Activated CD4-positive, CD25-positive, alpha-beta regulatory T cell treated with anti-CD3 and anti-CD28 coated beads, Interleukin-2, amount 50 U/mL, for 24 hours (primary cell): Measurements from ENCODE around the gene ZNF638.

Experiments
- ATAC-seq, 2 donors: fragments of 150-1000 bp; cut with Tn5 transposase; one replicate each; pipeline ENCODE4 v1.10.0; 2021; ENCODE audit warnings: mild to moderate bottlenecking in 1 of 2, moderate library complexity in 1 of 2

Gene ZNF638

DNA sequence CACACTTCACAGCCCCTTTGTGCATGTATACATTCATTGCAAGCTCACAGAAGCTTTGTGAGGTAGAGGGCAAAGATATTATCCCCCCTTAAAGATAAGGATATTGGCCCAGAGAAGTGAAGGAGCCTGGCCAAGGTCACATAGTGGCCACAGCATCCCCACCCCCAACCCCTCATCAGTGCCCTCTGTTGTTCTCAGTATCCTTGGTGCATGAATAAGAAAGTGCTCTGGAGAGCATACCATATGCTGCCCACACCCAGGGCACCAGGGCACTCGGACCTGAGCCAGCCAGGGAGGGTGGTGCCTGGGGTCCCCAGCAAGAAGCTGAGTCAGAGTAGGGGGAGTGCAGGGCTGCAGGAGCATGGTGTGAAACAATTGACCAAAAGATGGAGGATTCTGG is 125.0 kb downstream of the ZNF638 start:
- ATAC-seq, result no peak

DNA sequence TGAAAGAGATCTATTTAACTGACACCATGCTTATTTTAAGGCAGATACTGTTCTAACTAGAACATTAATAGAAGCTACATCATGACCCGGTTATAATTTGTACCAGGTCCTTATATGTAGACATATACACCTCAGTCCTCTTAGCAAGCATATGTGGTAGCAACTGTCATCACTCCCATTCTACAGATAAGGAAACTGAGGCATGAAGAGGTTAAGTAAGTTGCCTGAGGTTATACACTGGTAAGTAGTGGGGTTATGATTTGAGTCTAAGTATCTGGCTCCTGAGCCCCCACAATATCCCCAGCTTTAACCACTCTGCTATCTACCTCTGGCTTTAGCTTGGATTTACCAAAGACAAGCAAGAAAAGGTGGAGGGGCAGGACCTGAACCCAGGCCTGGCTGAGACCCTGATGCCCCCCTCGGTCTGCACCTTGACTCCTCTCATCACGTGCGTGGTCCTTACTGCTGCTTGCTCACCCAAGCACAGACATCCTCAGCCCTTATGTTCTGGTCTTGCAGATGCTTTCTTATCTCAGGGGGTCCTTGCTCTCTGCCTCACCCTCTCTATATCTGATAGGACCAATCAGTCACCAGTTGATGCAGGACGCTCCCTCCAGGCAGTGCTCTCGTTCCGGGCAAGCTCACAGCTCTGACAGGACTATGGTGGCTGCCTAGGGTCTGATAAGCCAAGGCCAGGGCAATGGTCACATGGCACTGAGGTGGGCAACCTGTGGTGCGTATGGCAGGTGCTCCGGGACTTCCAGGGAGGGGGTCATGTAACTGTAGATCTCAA is 125.7 kb downstream of the ZNF638 start:
- no peak for ATAC-seq

DNA sequence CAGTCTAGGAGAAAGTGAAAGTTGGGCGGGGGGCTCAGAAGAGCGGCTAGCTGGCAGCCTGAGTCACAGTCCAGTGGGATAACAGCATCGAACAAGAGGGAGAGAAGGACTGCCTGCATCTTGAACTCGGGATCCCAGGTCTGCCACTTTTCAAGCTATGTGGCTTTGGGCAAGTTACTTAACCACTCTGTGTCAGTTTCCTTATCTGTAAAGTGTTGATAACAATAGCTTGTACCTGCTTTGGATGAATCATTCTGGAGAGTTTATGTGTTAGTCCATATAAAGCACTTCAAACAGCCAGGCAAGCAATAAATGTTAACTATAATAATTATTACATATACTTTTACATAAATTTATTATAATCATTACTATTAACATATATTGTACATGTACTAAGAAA is 126.3 kb downstream of the ZNF638 start:
- ATAC-seq, result no peak

DNA sequence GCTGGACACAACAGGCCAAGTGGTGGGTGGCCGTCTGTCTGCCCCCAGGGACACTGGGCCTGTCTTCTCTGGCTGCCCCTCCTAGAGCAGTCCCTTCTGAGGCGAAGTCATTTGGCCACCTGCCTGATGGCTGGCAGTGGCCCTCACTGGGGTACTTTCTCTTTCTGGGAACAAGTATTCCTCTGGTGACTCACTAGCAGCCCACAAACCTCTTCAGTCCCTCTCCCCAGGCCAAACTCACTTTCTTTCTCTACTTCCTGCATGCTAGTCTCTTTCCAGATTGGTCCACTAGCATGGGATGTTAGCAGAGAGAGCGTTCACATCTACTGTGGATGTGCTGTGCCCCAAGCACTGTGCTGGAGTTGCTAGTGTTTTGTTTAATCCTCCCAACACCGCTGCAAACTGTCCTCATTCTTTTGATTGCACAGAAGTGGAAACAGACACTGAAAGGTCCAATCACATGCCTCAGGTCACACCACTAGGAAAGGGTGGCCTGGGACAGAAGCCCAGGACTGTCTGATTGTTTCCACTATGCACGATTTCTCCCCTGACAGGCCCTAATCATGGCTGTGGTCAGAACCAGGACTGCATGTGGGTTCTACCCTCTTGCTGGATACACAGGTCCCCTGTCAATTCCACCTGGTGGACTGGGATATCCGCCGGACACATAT is 127.0 kb downstream of the ZNF638 start:
- ATAC-seq, result no peak

DNA sequence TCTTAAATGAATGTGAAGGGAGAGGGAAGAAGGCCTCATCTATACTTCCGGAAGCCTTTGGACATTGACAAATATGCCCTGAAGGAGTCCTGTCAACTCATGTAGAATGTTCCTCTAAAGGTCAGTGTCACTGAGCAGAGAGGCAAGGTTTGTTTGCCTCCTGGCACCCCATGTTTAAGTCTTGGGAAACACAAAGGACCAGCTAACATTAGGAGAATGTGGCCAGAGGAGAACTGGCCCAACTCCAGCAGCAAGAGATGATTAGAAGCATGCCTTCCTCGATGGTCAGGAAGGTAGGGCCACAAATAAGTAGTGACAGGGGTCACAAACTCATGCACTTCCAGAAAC is 127.5 kb downstream of the ZNF638 start:
- ATAC-seq, result no peak

DNA sequence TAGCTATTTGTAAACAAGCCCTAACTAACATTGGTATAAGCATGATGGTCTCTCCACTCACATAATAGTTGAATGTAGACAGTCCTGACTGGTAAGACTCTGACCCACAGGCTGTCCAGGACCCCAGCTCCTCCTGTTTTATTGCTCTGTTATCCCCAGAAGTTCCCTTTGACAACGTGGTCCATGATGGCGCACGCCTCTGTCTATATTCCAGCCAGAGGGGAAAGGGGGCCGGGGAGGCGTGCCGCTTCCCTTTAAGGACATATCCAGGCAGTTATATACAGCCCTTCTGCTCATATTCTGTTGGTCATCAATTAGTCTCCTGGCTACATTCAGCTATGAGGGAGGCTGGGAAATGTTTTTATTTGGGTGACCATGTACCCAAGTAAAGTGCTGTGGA is 128.5 kb downstream of the ZNF638 start:
- no peak for ATAC-seq

DNA sequence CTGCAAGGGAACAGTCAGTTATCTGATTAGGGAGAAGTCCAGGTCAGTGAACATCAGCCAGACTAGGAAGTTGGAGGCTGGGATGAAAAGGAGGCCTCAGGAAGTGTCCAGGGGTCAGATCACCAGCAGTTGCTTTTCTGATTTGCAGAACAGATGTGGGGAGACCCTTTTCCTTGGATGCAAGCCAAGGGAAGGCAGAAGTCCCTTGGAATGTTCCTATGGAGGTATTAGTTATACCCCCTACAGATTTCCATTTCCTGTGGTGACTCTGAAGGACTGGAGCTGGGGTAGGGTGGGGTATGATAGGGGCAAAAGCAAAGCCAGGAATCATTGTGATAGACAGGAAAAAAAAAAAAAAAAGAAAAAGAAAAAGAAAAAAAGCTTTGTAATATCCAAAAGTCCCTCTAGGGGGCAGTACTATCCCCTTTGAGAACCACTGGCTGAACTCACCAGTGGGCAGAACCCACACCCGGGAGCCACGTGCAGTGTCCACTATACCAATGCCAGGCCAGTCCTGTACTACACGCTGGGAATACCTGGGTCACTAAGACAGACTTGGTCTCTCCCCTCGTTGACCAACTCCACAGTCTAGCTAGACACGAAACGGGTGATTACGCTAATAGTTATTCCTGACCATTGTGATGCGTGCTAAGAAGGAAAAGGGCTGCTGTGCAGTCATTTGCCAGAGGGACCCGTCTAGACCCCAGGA is 129.2 kb downstream of the ZNF638 start:
- no peak for ATAC-seq

- ATAC-seq, result no peak
Measured at GRCh38 chr2:71461304-71461671, 129.7 kb downstream of the ZNF638 start.

- no peak for ATAC-seq
Measured at GRCh38 chr2:71462056-71462605, 130.5 kb downstream of the ZNF638 start.

DNA sequence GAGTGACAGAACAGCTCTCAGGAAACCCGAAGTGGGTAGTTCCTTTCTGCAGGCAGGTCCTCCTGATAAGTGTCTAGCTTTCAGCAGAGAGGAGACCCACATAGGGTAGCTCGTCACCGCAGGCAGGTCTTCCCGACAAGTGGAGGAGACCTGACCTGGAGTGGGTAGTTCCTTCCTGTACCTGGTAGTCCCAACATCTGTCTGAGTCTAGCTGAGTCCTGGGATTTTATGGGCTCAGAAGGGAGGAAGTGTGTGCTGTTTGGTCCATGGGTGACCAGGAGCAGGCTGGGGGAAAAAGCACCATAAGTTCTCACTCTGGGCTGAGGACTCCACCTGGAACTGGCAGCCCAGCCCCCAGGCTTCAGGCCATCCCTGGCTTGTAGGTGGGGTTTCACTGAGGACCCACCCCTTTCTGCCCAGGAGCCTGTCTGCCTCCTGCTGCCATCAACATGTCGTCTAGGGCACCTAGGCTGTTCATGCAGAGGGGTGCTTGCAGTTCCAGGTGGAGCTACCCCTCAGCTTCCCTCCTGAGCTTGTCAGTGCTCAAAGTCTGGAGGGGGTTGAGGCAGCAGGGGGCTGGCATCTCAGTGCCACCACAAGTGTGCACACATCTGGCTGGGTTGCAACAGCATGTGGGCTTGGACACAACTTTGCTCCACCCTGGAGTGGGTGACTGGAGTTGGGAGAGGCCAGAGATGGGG is 131.2 kb downstream of the ZNF638 start:
- ATAC-seq, result no peak

GRCh38 chr2:71463342-71463654 is 131.7 kb downstream of the ZNF638 start:
- ATAC-seq, result no peak

- no peak for ATAC-seq
Measured at GRCh38 chr2:71464389-71464788, 132.8 kb downstream of the ZNF638 start.

- ATAC-seq, result no peak
Measured at GRCh38 chr2:71465356-71465755, 133.8 kb downstream of the ZNF638 start.

- no peak for ATAC-seq
Measured at GRCh38 chr2:71465961-71466300, 134.3 kb downstream of the ZNF638 start.

DNA sequence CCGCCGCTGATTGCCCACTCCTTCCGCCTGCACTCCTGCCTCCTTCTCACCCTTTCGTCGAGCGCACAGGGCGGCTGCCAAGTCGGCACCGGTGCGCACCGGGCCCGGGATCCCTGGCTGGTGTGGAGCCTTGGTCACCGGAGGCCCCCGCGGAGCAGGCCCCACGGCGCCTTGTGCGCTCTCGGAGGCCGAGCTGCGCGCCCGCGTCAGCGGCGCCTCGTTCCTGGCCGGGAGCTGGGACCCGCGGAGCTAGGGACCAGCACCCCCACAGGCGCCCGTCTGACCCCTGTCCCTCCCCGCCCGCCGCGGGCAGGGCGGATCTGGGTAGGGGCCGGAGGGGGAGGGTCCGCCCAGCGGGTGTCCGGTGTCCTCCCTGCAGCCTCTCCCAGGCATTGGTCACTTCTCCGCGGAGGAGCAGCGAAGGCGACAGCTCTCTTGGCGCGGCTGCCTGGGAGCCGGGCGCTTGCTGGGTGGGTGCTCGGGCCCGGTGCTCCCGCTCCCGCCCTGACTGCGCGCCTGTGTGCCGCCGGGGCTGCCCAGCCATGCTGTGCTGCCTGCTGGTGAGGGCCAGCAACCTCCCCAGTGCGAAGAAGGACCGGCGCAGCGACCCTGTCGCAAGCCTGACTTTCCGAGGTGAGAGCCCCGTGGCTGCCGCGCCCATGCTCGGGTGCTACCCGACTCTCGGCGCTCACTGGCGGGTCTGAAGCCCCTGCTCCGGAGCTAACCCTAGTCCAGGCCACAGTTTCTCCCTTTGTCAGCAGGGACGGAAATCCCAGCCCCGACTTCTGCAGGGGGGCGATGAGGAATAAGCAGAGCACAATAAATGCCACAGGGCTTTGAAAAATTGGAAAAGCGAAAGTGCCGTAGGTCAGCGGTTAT is 135.0 kb downstream of the ZNF638 start:
- ATAC-seq, result peak in 1 of 2 donors; percentile 12

DNA sequence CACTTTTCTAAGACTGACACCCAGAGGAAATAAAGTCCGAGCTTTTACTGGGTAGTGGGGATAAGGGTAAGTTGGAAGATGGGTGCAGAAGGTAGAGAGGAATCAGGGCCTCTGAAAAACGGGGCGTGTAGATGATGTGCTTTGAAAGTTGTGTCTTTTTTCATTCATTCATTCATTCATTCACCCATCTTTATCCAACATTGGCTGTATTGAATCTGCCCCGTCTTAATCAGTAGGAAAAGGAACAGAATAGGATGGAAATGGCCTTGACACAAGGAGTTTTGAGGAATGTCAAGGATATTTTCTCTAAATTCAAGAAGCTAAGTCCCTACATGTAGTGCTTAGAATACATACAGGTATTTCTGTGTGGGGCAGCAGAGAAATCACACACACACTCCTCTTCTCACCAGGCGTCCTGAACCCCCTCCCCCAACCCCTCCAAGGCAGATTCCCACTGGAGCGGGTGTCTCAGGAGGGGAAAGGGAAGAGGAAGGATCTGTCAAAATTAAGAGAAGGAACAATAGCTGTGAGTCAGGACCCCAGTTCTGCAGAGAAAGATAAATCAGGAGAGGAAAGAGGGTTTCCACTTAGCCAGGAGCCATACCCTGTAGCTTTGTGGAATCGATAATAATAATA is 135.7 kb downstream of the ZNF638 start:
- no peak for ATAC-seq

DNA sequence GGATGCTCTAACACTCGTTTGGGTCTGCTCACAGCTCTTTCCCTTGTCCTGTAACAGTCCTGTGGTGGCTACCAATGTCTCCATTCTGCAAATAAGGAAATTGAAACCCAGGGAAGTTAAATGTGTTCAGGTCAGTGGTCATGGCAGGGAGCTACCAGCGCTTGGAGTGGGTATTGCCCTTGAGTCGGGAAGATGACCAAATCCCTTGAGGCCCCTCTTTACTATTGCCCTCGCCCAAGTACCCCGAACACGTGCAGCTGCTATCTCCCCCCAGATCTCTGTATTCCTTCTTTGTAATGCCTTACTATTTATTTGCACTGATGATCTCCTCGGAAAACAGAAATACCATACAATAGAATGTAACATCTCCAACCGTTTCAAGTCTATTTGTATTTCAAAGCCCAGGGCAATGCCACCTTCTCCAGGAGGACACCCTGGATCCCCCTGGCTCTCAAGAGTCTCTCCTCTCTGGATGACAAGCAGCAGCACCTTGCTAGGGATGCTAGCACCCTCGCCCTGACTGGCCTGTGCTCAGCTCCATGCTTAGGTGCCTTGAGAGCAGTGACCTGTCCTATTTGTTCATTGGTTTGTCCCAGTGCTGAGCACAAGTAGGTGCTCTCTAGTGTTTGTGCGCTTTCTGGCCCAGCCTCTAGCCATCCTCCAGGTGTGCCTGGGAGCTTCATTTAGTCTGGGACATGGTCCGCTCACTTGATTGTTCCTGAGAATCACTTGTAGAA is 136.9 kb downstream of the ZNF638 start:
- no peak for ATAC-seq

DNA sequence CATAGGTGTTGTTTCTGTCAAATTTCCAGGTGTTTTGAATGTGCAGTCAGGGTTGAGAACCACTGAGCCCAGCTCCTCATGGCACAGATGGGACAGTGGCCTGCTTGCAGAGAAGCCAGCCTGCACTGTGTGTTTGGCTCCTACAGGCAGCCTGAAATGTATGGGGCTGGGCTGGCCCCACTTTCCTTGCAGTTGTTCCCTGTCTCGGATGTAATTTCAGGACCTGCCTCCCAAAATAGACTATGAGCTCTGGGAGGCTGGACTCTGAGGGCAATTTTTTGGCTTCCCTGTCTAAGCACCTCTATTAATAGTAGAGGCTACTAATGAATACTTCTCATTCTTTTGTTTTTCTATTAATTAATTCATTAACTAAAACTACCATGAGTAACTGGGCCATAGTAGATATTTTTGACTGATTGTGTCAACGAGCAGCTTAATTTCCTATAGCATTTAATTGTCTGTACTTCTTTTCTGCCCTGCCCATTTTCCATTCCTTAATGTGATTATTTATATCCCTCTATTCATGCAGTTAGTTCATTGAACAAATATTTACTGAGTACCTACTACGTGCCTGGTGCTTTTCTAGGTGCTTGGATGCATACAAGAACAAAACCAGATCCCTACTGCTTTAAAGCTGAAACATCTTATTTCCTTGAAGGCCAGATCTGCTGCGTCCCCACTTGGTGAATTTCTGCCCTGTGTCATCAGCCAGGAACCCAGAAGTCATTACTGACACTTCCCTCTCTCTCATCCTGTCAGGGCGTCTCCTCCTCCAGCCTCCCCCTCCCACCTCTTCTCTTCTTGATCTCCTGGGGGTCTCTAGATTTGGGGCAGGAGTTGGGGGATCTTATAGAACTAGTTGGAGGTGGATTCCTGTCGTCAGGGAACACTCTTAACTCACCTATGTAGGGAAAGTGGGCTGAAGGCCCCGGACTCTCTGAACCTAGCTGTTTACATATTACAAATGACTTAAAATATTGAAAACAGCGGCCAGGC is 138.1 kb downstream of the ZNF638 start:
- ATAC-seq, result no peak

DNA sequence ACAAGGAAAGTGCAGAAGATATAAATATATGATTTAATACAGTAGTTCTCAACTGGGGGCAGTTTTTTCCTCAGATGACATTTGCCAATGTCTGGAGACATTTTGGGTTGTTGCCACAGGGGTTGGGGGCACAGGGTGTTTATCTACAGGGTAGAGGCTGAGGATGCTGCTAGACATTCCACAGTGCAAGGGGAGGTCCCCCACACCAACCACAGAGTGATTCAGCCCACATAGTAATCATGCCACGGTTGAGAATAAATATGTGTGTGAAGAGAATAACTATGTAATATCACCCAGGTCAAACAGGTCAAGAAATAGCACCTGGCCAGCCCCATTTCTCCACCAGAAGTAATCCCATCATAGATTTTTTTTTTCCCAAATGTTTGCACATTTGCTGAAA is 139.7 kb downstream of the ZNF638 start:
- ATAC-seq, result no peak

DNA sequence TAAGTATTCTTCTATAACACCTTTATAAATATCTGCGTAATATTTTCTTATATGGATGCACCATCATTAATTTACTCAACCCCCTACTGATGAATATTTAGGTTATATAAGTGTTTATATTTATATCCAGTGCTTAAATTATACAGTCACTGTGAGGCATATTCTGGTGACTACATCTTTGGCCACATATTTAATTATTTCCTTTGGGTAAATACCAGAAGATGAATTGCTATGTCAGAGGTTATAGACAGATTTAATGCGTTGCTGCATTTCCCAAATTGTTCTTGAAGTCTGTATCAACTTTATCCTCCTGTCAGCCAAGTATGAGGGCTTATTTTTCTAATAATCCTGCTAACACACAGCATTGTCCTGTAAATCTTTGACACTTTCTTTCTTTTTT is 140.4 kb downstream of the ZNF638 start:
- ATAC-seq, result no peak
